ENCODE data around the gene PPARGC1A.

Gene PPARGC1A

GRCh38 chr4:23818097-23818885 lies 71.6 kb downstream of the PPARGC1A start:
- no peak for TF ChIP-seq CTCF (IDR thresholded peaks at IDR 0.05; ENCODE audit: low read depth, low read length, missing control alignments)
- H3K27ac ChIP-seq = no peak overlapping the region
- no peak for DNase-seq
- in situ Hi-C loops (cut with HindIII; ENCODE audit: low pct_ligation_motif_present, low sequenced_read_pairs) = no loop called here
- no peak overlapping the region for H3K4me3 ChIP-seq (ENCODE audit: low read depth, low read length)
- no peaks in the 10 kb centered on the region for H3K27me3 ChIP-seq (replicated peaks)
- no peaks in the 10 kb centered on the region for H3K36me3 ChIP-seq (replicated peaks)

- no peak for DNase-seq
- no peak overlapping the region for H3K4me3 ChIP-seq (ENCODE audit: low read depth, low read length)
- in situ Hi-C loops (cut with HindIII; ENCODE audit: low pct_ligation_motif_present, low sequenced_read_pairs) = no loop called here
- H3K27me3 ChIP-seq (replicated peaks) = no peaks in the 10 kb centered on the region
- H3K27ac ChIP-seq = no peak overlapping the region
- no peak for TF ChIP-seq CTCF (IDR thresholded peaks at IDR 0.05; ENCODE audit: low read depth, low read length, missing control alignments)
- H3K36me3 ChIP-seq (replicated peaks) = no peaks in the 10 kb centered on the region
Observed at GRCh38 chr4:23814996-23815660, 74.7 kb downstream of the PPARGC1A start.

- no peaks in the 10 kb centered on the region for H3K36me3 ChIP-seq (replicated peaks)
- no peaks in the 10 kb centered on the region for H3K27me3 ChIP-seq (replicated peaks)
- H3K27ac ChIP-seq = no peak overlapping the region
- in situ Hi-C loops (cut with HindIII; ENCODE audit: low pct_ligation_motif_present, low sequenced_read_pairs) = no loop called here
- no peak for TF ChIP-seq CTCF (IDR thresholded peaks at IDR 0.05; ENCODE audit: low read depth, low read length, missing control alignments)
- no peak for DNase-seq
- H3K4me3 ChIP-seq (ENCODE audit: low read depth, low read length) = no peak overlapping the region
Observed at GRCh38 chr4:23814587-23814986, 75.3 kb downstream of the PPARGC1A start.

- no peak for TF ChIP-seq CTCF (IDR thresholded peaks at IDR 0.05; ENCODE audit: low read depth, low read length, missing control alignments)
- in situ Hi-C loops (cut with HindIII; ENCODE audit: low pct_ligation_motif_present, low sequenced_read_pairs) = no loop called here
- Histone ChIP-seq H3K36me3 (replicated peaks) (no peaks in the 10 kb centered on the region), H3K4me3 (ENCODE audit: low read depth, low read length) (no peak overlapping the region), H3K27ac (no peak overlapping the region), H3K27me3 (replicated peaks) (no peaks in the 10 kb centered on the region)
- DNase-seq = no peak
Observed at GRCh38 chr4:23811161-23811560, 78.7 kb downstream of the PPARGC1A start.

GRCh38 chr4:23805450-23805851 lies 84.4 kb downstream of the PPARGC1A start:
- H3K36me3 ChIP-seq (replicated peaks) = no peaks in the 10 kb centered on the region
- H3K27me3 ChIP-seq (replicated peaks) = no peaks in the 10 kb centered on the region
- H3K4me3 ChIP-seq (ENCODE audit: low read depth, low read length) = no peak overlapping the region
- TF ChIP-seq CTCF (IDR thresholded peaks at IDR 0.05; ENCODE audit: low read depth, low read length, missing control alignments) = no peak
- H3K27ac ChIP-seq = no peak overlapping the region
- in situ Hi-C loops (cut with HindIII; ENCODE audit: low pct_ligation_motif_present, low sequenced_read_pairs) = no loop called here
- no peak for DNase-seq
